HL-60 (cell line): ENCODE results near the gene SRPX.

ENCODE experiments used
- POLR2AphosphoS5 ChIP-seq: IDR thresholded peaks from 2 replicates; pipeline ENCODE4 v1.6.1; 2012; ENCODE audit warnings: low read depth
- TF ChIP-seq, protein P1 (sequence below): IDR thresholded peaks from one replicate; pipeline ENCODE4 v1.5.1; 2011; ENCODE audit warnings: low read length, control low read depth, inconsistent platforms; ENCODE audit not compliant: insufficient read depth

DNA sequence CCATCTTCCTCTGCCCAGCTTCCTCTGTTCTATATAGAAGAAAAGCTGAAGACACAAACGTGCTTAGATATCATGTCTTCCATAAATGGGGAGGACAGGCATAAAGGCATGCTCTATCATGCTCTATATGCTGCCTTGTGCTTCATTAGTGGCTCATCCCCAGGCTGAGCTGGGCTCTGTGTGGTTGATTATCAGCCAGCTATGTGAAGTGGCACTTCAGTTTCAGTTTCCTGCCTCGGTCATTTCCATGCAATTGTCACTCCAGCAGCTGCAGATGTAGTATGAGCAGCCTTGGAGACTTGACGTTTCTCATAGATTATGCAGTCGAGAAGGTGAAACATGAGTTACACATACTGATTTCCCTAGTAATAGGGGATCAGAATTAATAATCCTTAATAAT is 108.1 kb downstream of the SRPX start:
- TF ChIP-seq, protein P1, sequence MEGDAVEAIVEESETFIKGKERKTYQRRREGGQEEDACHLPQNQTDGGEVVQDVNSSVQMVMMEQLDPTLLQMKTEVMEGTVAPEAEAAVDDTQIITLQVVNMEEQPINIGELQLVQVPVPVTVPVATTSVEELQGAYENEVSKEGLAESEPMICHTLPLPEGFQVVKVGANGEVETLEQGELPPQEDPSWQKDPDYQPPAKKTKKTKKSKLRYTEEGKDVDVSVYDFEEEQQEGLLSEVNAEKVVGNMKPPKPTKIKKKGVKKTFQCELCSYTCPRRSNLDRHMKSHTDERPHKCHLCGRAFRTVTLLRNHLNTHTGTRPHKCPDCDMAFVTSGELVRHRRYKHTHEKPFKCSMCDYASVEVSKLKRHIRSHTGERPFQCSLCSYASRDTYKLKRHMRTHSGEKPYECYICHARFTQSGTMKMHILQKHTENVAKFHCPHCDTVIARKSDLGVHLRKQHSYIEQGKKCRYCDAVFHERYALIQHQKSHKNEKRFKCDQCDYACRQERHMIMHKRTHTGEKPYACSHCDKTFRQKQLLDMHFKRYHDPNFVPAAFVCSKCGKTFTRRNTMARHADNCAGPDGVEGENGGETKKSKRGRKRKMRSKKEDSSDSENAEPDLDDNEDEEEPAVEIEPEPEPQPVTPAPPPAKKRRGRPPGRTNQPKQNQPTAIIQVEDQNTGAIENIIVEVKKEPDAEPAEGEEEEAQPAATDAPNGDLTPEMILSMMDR = no peak
- TF ChIP-seq POLR2AphosphoS5 = no peak
